HG02763 (cell line): ENCODE data around the gene RLBP1.

Experiments
- ATAC-seq: cut with Tn5 transposase; IDR thresholded peaks from one replicate; pipeline ENCODE4 v1.9.1; 2021; ENCODE audit warnings: mild to moderate bottlenecking, moderate library complexity; ENCODE audit not compliant: unreplicated experiment

RLBP1 gene

GRCh38 chr15:89206908-89207331 is 14.5 kb downstream of the RLBP1 start:
- ATAC-seq = peak; percentile 78

DNA sequence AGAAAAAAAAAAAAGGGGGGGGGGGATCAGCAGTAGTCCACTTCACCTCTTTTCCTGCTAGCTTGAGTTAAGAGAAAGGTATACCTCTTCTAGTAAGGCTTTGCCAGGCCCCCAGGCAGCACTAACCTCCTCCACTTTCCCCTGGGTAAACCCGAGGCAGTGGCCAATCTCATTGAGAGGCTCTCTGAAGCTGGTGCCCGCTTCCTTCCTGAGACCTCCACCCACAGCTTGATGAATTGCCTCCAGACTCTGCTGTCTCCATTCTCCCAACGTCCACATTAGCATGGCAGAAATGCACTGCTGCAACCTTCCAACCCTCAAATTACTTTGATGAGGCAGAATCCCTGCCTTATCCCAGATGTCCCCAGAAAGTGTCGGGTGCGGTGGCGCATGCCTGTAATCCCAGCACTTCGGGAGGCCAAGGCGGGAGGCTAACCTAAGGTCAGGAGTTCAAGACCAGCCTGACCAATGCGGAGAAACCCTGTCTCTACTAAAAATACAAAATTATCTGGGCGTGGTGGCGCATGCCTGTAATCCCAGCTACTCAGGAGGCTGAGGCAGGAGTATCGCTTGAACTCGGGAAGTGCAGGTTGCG is 15.3 kb downstream of the RLBP1 start:
- ATAC-seq = no peak

GRCh38 chr15:89203705-89204273 is 17.6 kb downstream of the RLBP1 start:
- no peak for ATAC-seq

- no peak for ATAC-seq
These were observed 19.8 kb downstream of the RLBP1 start for GRCh38 chr15:89201465-89202005.

GRCh38 chr15:89200182-89200581 is 21.2 kb downstream of the RLBP1 start:
- ATAC-seq = no peak

DNA sequence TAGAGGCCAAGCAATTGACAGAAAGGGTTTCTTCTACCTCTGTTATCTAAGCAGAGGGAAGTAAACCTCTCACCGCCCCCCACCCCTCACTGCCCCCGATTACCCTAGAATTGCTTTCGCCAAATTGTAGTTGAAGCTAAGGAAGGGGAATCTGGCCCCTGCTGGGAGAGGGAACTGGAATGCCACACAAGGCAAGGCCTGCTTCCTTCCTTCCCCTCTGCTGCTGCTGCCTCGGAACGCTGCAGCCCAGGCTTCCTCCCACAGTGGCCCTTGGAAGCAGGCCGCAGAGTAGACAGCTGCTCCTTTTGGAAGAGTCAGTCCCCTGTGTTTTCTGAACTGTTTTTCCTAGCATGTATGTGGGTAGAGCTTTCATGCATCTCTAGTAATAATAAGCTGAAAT is 21.6 kb downstream of the RLBP1 start:
- no peak for ATAC-seq

DNA sequence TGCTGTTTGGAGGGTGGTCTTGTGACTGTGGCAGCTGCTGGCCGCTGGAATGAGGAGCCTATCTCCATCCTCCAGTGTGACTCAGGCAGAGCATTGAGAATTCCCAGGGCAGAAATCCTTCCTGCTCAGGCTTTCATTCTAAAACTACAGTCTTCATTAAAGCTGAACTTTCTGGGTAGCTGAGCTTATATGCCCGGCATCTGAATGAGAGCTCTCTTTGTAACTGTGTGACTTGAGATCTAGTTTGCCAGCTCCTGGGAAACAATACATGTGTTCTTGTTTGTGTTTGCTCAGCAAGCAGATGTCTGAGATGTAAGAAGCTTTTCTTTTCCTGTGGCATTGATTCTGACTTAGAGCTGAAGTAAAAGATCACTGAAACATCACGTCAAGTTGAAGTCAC is 22.4 kb downstream of the RLBP1 start:
- no peak for ATAC-seq

- ATAC-seq = no peak
These were observed 23.2 kb downstream of the RLBP1 start for GRCh38 chr15:89198196-89198595.

GRCh38 chr15:89197503-89197971 is 23.8 kb downstream of the RLBP1 start:
- no peak for ATAC-seq

GRCh38 chr15:89196994-89197393 is 24.4 kb downstream of the RLBP1 start:
- ATAC-seq = no peak

DNA sequence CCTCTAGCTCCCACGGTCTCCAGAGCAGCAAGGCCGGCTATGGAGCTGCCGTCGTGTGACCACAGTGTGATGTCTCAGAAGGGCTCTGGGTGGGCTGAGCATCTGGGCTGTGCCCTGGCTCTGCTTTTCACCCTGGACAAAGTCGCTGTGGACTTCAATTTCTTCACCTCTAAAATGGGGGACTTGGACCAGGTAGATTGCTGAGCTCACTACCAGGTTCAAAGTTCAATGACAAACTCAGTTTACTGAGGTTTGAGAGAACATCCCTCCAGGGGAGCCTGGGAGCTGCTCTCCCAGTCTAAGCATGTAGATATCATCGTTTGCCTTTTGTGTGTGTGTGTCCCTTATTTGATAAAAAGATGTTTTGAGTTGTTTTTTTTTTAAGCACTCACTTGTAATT is 25.1 kb downstream of the RLBP1 start:
- no peak for ATAC-seq

DNA sequence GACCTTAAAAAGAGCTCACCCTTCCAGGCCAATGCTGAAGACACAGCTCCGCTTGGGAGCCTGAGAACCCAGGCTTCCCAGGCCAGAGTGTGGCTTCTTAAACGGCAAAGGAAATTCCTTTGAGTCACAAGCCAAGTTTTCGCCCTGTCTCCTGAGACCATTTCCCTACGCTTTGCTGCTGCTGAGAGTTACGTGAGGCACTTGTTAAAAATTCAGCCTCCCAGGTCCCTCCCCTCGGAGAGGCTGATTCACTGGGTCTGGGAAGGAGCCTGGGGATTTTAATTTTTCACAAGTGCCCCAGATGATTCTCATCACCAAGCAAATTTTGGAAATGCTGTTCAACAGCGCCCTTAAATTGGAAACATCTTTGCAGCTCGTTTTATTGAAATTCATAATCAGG is 25.5 kb downstream of the RLBP1 start:
- ATAC-seq = no peak

- ATAC-seq = no peak
These were observed 26.8 kb downstream of the RLBP1 start for GRCh38 chr15:89194608-89195007.

DNA sequence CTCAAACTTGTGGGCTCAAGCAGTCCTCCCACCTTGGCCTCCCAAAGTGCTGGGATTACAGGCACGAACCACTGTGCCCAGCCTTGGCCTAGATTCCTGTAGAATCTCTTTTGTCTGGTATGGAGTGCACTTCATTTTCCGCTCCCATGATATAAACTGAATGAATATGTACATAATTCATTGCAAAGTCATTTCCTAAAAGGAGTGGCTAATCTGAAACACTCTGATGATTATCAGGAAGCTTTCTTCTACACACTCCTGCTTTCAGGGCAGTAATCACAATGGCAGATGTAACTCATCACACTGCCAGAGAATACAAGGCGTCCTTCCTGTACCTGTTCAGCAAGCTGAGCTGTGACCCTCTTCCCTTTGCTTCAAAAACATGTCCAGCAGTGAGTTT is 28.6 kb downstream of the RLBP1 start:
- no peak for ATAC-seq

DNA sequence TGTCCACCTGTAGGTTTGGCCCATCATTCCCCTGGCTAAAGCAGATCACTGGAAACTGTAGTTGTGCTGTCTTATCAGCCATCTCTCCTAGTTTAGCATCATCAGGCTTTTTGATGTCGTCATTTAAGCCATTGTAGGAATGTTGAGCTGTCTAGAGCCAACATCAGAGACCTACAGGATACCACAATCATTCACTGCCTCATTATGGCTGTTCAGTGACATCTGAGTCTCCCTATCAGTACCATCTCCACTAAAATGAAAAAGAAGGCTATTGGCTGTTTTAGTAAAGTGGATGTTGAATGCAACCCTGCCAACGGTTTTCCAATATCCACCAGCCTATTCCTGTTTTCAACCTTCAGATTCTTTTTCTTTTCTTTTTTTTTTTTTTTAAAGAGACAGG is 29.2 kb downstream of the RLBP1 start:
- no peak for ATAC-seq

DNA sequence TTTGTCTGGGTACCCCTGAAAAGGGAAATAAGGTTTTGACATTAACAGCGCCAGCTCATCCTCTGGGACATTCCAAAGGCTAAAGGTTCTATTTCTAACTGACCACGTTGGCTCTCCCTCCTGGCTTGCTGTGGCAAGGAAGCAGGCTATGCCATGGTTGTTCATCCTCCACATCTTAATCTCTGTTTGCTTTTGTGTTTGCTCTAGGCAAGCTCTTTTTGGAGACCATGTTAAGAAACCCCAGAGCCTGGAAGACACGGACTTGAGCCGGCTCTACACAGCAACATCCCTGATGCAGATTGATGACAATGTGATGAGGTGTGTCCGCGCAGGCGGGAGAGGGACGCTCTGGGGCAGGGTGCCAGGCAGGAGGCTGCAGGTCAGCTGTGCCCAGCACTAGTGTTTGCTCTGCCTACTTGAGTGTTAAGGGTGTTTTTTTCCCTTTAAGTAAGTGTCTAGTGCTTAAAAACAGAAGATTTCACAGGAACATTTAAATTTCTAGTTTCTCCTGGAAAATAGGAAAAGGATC is 33.3 kb downstream of the RLBP1 start:
- no peak for ATAC-seq

- ATAC-seq = no peak
These were observed 33.9 kb downstream of the RLBP1 start for GRCh38 chr15:89187301-89187985.

GRCh38 chr15:89186803-89187202 is 34.6 kb downstream of the RLBP1 start:
- no peak for ATAC-seq

- no peak for ATAC-seq
These were observed 36.4 kb downstream of the RLBP1 start for GRCh38 chr15:89184886-89185526.

- ATAC-seq = no peak
These were observed 37.0 kb downstream of the RLBP1 start for GRCh38 chr15:89184357-89184756.
